ENCODE measurements around the gene AKAP5.

Gene AKAP5, protein sequence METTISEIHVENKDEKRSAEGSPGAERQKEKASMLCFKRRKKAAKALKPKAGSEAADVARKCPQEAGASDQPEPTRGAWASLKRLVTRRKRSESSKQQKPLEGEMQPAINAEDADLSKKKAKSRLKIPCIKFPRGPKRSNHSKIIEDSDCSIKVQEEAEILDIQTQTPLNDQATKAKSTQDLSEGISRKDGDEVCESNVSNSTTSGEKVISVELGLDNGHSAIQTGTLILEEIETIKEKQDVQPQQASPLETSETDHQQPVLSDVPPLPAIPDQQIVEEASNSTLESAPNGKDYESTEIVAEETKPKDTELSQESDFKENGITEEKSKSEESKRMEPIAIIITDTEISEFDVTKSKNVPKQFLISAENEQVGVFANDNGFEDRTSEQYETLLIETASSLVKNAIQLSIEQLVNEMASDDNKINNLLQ

DNA sequence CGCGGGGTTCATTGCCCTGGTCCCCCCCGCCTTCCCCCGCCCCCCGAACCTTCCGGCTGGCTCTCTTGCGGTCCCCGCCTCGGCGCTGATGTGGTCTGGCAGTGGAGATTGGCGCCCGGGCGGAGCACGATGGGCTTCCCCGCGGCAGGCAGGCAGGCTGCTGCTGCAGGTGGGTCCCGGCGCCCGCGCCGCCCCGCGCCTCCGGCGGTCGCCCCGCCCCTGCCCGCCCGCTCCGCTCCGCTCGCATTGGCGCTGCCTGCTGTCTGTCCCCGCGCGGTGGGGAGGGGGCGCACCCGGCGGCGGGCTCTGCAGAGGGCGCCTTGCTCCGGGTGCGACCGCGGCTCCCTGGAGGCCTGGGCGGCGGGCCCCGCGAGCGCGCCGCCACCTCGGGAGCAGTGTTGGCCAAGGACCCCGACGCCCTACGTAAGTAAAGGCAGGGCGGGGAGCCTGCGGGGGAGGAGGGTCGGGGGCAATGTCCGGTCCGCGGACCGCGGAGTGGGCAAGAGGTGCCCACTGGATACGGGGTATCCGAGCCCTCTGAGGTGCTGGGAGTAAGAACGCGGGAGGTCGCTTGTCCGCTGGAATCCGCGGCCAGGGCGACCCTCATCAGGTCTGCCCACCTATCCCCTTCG lies at the start of gene AKAP5:
AKAP5 (plus strand) TSS at position 309 of the 632 bp plus-strand sequence. CDS start 2,896 bp downstream, outside the sequence.
- TF ChIP-seq, protein P1, sequence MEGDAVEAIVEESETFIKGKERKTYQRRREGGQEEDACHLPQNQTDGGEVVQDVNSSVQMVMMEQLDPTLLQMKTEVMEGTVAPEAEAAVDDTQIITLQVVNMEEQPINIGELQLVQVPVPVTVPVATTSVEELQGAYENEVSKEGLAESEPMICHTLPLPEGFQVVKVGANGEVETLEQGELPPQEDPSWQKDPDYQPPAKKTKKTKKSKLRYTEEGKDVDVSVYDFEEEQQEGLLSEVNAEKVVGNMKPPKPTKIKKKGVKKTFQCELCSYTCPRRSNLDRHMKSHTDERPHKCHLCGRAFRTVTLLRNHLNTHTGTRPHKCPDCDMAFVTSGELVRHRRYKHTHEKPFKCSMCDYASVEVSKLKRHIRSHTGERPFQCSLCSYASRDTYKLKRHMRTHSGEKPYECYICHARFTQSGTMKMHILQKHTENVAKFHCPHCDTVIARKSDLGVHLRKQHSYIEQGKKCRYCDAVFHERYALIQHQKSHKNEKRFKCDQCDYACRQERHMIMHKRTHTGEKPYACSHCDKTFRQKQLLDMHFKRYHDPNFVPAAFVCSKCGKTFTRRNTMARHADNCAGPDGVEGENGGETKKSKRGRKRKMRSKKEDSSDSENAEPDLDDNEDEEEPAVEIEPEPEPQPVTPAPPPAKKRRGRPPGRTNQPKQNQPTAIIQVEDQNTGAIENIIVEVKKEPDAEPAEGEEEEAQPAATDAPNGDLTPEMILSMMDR (IDR thresholded peaks at IDR 0.05; ENCODE audit: insufficient read depth, low read depth, low read length, missing control alignments), result no peak
- peak; percentile 74 for DNase-seq (ENCODE audit: low read depth)
- H3K4me3 ChIP-seq (ENCODE audit: low read depth, low read length), result peak within 1 kb of the TSS; percentile 54

DNA sequence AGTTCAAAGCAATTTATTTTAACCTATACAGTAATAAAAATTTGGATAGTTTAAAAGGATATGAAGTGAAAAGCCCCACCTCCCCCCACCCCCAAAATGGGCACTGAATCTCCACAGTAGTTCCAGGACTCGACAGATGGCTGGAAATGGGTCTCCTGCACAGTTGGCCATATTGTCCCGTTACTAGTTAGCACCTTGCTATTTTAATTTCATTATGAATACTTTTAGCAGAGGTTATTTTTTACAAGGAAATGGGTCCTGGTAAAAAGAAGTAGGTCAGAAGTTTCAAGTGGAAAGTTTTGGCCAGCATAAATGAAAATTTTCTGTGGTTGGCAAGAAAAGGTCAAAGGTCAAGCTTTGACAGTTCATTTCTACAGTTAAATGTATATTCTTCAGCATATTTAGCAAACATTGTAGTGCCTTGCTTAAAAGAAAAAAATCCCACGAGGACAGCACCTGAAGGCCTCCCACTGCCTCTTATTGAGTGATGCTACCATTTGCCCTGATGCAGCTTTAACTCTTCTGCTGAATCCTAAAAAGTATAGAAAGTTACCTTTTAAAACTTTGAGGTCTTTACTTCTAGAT lies 48.9 kb upstream of the AKAP5 start:
- TF ChIP-seq, protein P1 (IDR thresholded peaks at IDR 0.05; ENCODE audit: insufficient read depth, low read depth, low read length, missing control alignments), result no peak
- DNase-seq (ENCODE audit: low read depth), result no peak
- H3K4me3 ChIP-seq (ENCODE audit: low read depth, low read length), result no peak overlapping the region

DNA sequence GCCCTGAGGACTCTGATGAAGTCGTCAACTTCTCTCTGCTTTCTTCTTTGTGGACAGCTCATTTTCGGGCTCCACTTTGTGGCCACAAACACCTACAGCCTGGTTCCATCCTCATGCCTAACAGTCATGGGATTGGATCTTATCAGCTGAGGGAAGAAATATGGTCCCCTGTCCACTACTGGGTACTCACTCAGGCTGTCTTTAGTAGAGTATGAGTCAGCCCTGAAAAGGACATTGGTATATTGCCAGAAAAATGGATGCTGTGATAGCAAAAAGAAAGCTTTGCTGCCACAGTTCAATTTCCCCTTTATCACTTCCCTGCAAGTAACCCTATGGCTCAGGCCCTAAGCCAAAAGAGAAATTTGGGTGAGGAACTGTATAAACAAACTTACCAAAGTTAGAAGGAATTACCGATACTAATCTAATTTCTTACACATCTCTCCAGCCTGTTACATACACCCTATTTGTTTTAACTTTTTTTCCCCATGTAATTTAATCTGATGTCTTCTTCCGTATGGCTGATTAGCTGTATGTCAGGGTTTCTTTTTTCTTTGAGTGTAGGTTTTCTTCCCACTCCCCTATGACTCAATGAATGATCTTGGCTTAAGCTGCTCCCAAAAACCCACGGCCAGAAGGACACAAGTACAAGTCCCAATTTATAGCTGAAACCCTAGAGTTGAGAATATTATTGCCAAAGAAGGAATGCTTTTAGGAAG lies 48.1 kb upstream of the AKAP5 start:
- H3K4me3 ChIP-seq (ENCODE audit: low read depth, low read length), result no peak overlapping the region
- TF ChIP-seq, protein P1 (IDR thresholded peaks at IDR 0.05; ENCODE audit: insufficient read depth, low read depth, low read length, missing control alignments), result no peak
- DNase-seq (ENCODE audit: low read depth), result no peak

DNA sequence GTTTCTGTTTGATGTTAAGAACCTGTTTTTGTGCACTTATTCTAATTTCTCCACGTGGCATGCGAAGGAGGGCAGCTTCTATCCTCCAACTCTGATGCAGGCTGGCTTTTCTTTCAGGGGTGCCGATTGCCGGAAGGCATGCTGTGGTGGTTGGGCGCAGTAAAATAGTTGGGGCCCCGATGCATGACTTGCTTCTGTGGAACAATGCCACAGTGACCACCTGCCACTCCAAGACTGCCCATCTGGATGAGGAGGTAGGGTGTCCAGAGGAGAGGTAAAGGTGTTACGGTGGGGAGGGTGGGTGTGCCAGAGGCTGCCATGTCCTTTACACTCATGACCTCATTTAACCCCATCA lies 47.6 kb upstream of the AKAP5 start:
- no peak overlapping the region for H3K4me3 ChIP-seq (ENCODE audit: low read depth, low read length)
- TF ChIP-seq, protein P1 (IDR thresholded peaks at IDR 0.05; ENCODE audit: insufficient read depth, low read depth, low read length, missing control alignments), result no peak
- no peak for DNase-seq (ENCODE audit: low read depth)

DNA sequence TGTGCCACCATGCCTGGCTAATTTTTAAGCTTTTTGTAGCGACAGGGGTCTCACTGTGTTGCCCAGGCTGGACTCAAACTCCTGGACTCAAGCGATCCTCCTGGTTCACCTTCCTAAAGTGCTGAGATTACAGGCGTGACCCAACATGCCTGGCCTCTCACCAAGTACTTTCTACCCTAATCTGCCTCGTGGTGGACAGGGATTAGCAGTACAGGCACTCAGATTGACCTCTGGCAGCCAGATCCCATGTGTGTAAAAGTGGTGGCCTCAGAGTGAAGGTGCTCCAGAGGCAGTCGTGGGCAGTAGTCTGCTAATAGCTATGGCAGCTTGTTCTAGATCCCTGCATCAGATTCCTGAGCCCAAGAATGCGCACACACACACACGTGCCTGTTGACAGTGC lies 46.3 kb upstream of the AKAP5 start:
- no peak overlapping the region for H3K4me3 ChIP-seq (ENCODE audit: low read depth, low read length)
- no peak for DNase-seq (ENCODE audit: low read depth)
- TF ChIP-seq, protein P1 (IDR thresholded peaks at IDR 0.05; ENCODE audit: insufficient read depth, low read depth, low read length, missing control alignments), result no peak

DNA sequence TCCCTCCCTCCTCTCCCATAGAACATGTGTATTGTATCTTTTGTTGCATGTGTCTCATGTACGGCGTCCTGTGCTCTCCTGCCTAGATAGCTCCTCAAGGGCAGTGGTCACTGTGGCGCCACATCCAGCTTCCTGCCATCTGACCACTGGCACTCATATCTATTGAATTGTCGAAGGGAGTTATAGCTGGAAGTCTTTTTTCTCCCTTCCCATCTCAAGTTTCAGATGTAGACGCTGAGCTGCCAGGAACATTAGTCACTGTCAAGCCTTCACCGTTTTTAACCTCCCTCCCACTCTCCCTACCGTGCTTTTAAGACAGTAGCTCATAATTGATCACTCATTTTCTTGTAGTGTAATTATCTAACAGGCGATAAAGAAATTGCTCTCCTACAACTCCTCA lies 44.1 kb upstream of the AKAP5 start:
- DNase-seq (ENCODE audit: low read depth), result no peak
- H3K4me3 ChIP-seq (ENCODE audit: low read depth, low read length), result no peak overlapping the region

More for the DNA sequence above, 44.1 kb upstream of the AKAP5 start:
- TF ChIP-seq, protein P1 (IDR thresholded peaks at IDR 0.05; ENCODE audit: insufficient read depth, low read depth, low read length, missing control alignments), result no peak
